Hepatic stellate cell (primary cell): ENCODE results near the gene RIMKLA.

Experiments
- DNase-seq: peaks from one replicate; pipeline ENCODE4 v3.0.0; 2011; ENCODE audit warnings: low spot score

RIMKLA gene

DNA sequence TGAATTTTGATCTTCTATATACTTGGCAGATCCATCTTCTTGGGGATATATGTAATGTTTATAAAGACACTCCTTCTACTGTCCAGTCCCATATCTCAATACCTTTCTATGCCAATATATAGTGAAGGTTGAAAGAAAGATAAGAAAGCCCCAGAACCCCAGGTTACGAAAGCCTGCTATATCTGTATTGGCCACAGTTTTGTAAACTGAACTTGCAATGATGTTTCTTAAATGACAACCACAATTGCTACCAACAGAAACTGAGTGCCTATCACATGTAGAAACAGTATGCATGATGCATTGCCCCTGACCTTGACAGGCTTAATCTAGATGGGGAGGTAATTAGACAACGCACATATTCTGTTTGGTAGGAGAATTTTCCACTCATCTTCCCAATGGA is 7.8 kb upstream of the RIMKLA start:
- DNase-seq, result no peak

DNA sequence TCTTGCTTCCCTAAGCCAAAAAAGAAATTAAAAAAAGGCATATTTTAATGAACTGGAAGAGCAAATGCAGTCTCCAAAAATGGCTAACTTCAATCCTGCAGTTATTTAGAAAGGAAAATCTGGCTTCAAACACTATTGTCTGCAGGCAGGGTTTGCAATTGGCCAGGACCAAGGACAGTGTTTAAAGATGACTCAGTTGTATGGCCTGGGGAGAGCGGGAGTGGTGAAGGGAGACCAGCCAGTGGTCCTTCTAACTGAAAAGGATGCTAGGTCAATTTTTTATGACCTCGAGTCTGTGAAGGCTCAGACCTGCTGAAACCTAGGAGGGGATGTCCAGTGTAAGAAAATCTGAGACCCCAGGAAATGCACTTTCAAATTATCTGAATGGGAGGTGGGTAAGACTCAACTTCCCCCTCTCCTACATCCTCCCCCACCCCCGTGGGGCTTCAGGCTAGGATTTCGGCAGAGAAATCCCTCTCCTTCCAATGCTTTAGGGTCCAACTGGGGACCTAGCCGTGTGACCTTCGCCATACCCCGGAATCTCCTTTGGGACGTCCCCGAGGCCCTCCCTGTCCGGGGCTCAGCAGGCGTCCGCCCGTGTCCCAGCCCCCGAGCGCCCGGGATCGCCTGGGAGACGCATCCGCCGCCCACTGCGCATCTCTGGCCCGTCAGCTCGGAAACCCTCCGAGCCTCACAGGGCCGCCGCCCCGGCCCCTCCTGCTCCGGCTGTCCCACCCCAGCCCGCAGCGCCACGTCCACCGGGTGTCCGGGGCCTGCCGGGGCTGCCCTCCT is 602 bp upstream of the RIMKLA start:
- DNase-seq, result peak; percentile 27

DNA sequence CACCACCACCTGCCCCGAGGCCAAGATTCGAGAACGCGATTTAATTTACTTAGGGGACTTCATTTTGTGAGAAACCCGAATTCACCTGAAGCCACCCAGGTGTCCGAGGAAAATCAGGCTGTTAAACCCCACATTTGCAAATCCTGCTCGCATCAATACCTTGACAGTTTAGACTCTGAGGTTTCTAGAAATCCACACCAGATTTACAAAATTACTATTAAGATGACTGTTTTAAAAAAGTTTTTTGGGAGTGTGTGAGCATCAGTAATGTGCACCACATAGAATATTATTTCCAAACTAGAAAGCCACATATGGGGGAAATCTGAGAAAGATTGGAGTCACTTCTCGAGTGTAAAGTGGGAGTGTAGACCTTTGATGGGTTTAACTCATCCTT is 685 bp downstream of the RIMKLA start:
- no peak for DNase-seq

GRCh38 chr1:42385283-42385682 is 4.7 kb downstream of the RIMKLA start:
- DNase-seq, result no peak

- no peak for DNase-seq
Observed at GRCh38 chr1:42386051-42386450, 5.5 kb downstream of the RIMKLA start.

DNA sequence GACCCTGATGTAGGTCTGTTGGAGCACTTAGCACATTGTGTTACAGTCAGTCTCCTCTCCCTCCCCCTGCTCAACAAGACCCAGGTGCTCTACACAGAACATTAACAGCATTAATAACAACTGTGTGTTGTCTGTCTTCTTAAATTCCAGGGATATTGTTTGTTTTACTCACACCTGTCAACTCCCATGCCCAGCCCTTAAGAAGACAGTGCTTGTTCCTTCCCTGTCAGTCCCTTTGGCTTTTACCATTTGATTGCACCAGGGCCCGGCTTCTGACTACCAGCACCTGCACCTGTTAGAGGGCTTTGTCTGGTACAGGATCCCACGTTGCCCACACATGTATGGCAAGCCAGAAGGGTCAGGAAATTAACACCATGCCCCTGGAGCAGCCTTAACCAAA is 11.7 kb downstream of the RIMKLA start:
- DNase-seq, result no peak

GRCh38 chr1:42392967-42393848 is 12.6 kb downstream of the RIMKLA start:
- DNase-seq, result no peak

DNA sequence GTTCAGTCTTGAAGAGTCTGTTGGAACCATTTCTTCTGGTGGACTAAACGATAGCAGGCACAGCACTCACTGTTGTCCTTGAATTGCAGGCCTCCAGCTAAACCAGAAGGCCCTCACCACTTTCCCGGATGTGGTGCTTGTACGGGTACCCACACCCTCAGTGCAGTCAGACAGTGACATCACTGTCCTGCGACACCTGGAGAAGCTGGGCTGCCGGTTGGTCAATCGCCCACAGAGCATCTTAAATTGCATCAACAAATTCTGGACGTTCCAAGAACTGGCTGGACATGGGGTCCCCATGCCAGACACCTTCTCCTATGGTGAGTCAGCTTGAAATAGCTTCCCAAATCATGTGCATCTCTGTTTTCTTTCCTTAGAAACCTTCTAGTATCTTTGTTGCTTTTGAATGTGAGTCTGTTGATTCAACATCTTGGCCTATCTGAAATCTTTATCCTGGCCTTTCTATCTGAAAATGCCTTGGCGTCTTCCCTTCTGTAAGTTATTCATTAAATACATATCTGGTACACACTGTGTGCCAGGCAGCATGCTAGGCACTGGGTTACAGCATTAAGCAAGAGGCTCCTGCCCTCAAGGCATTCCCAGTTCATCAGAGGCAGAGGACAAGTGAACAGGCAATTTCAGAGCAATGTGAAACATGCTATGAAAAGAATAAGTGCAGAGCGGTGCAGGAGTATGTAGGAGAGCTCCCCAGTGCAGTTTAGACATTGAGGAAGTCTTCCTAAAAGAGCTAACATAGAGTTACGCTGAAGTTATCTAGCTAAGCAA is 18.9 kb downstream of the RIMKLA start:
- no peak for DNase-seq

DNA sequence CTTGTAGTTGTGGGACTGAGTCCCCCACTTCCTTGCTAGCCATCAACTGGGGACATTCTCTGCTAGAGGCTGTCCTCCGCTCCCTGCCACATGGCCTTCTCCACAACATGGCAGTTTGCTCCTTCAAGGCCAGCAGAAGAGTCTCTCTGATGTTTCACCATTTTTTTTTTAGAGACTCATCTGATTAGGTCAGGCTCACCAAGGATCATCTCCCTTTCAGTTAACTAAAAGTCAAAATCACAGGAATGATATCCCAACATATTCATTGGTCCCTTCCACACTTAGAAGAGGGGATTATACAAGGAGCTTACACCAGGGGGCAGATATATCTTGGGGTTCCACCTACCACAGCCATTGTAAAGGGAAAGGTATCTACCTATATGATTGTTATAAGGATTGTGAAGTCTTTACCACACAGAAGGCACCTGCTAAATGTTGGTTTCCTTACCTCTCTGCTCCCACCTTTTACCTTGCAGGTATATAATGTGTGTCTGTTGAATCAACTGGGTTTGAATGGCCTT is 23.3 kb downstream of the RIMKLA start:
- no peak for DNase-seq

DNA sequence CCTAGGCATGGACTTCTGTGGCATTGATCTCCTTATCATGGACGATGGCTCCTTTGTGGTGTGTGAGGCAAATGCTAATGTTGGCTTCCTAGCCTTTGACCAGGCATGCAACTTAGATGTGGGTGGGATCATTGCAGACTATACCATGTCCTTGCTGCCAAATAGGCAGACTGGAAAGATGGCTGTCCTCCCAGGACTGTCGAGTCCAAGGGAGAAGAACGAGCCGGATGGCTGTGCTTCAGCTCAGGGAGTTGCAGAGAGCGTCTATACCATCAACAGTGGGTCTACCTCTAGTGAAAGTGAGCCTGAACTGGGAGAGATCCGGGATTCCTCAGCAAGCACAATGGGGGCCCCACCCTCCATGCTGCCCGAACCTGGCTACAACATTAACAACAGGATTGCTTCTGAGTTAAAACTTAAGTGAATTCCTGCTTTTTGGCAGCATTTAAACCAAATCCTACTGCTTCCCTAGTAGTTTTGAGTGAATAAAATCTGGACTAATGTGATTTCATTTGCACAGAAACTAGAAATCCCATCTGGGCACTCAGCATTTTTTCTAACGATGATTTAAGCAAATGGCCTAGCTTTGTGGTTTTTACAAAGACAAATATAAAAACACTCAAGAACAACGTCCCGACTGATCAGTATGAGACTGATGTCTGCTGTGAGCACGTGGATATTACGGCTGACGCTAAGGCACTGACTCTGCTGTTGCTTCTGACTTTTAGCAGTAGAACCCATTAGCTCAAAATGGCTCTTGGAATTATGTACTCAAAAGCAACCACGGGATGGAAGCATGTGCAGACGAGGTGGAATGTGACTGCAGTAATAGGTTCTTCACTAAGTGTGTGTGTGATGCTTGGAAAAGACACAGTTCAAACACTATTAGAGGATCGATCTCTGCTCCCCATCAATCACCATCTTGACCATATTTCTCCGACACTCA is 34.2 kb downstream of the RIMKLA start:
- DNase-seq, result no peak

DNA sequence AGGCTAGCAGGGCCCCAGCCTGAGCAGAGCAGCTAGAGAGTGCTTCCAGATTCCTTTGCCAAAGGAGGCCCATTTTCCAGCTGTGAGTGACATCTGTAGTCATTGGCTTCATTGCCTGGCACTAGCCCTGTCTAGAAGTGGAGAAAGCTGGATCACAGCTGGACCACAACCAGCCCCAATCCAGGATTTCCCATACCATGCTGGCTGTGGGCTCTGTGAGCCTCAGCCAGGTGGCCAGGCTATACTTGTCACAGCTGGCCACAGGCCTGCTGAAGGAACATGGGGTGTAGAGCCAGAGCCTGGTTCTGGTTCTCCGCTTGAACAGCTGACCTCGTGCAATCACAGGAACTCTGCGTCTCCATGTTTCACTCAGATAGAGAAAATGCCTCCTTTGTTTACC is 36.6 kb downstream of the RIMKLA start:
- DNase-seq, result no peak

DNA sequence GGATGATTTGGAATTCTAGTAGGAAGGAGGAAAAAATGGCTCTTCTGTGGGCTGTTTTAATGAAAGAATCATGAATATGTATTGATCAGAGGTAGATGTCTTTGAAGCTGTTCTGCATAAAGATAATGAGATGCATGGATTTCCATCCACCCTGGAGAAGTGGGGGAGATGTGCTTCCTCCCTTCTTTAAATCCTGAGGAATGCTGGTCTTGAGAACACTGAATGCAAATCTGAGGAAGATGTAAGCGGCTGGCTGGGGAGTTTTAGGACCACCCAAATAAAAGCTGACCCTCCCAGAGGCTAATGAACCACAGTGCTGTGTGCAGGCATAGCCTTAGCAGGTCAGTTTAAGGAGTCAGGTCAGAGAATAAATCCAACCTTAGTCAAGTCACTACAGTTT is 37.9 kb downstream of the RIMKLA start:
- DNase-seq, result no peak

- DNase-seq, result no peak
Observed at GRCh38 chr1:42419126-42419821, 38.7 kb downstream of the RIMKLA start.

DNA sequence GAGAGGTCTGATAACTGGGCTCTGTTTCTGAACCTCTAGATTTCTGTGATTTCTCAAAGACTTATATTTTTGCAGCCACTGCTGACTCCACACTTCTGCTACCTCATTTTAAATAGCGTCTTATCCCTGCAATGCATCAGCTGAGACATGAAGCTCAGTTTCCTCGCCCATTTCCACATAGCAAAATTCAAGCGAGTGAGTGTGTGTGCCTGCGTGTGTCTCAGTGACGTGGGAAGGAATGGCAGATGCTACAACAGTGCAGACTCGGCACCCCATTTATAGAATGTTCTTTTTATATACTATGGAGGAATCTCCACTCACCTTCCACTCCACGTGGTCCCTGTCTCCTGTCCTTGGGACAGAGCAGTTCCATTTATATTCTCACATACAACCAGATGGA is 39.5 kb downstream of the RIMKLA start:
- no peak for DNase-seq

- DNase-seq, result no peak
Observed at GRCh38 chr1:42420911-42421585, 40.5 kb downstream of the RIMKLA start.

GRCh38 chr1:42422737-42423136 is 42.1 kb downstream of the RIMKLA start:
- no peak for DNase-seq

DNA sequence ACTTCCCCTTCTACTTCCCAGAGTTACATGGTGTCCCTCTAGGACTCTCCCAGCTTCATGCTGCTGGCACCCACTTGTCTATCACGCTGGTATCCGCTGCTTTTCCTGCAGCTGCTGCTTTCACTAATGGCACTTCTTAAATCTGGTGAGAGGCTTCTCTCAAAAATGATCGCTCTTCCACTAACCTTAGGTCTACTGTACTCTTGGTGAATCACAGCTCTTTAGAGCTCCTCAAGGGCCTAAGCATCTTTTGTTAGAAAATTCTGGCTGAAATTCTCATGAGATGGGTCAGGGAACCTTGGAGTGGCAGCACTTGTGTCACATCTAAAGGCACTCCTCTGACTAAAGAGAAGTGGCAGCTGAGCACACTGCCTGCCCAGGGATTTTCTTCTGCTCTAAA is 43.1 kb downstream of the RIMKLA start:
- no peak for DNase-seq

DNA sequence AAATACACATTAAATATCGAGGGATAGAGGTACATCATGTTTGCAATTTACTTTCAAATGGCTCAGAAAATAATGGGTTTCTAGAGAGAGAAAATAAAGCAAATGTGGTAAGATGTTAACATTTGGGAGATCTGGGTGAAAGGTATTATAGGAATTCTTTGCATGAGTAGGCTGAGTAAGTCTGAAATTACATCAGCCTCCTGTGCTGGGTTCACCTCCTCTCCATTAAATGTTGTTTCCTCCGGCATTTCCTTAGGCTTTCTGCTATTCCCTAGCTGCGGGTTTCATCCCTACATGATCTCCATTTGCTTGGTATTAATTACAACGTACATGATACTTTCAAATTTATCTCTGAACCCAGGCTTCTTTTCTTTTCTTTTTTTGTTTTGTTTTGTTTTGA is 43.6 kb downstream of the RIMKLA start:
- no peak for DNase-seq

DNA sequence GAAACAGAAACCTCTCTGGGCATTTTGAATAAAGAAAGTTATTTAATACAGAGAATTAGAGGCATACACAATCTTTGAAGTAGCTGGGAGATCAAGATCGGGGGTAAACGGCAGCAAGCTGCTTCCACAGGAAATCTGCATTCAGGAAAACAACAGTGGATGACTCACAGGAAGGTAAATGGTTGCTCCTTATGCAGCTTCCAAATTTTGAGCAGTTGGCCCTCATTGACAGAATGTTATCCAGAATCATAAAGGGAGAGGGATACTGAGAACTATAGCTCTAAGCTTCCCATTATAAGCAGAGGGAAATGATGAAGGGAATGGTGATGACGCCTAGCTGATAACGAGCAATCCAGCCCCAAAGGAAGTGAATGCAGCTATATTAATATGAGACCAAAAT is 46.6 kb downstream of the RIMKLA start:
- DNase-seq, result no peak

GRCh38 chr1:42429603-42430002 is 49.0 kb downstream of the RIMKLA start:
- no peak for DNase-seq
